ENCODE results near the gene TUBA4A. TPM values are rescaled to one million over a fixed set of nuclear protein-coding genes. Genes with fewer than 3 reads are reported as not detected.

The TUBA4A gene
- 35.0 TPM for total RNA-seq
- long read RNA-seq, transcript TUBA4A-201 (4 exons, 2,162 nt): major isoform, 11 of 32 reads
- long read RNA-seq, partial matches to known transcripts: 16 of 32 reads
- long read RNA-seq, other reads (novel, unspliced or antisense): 3 of 32 reads

DNA sequence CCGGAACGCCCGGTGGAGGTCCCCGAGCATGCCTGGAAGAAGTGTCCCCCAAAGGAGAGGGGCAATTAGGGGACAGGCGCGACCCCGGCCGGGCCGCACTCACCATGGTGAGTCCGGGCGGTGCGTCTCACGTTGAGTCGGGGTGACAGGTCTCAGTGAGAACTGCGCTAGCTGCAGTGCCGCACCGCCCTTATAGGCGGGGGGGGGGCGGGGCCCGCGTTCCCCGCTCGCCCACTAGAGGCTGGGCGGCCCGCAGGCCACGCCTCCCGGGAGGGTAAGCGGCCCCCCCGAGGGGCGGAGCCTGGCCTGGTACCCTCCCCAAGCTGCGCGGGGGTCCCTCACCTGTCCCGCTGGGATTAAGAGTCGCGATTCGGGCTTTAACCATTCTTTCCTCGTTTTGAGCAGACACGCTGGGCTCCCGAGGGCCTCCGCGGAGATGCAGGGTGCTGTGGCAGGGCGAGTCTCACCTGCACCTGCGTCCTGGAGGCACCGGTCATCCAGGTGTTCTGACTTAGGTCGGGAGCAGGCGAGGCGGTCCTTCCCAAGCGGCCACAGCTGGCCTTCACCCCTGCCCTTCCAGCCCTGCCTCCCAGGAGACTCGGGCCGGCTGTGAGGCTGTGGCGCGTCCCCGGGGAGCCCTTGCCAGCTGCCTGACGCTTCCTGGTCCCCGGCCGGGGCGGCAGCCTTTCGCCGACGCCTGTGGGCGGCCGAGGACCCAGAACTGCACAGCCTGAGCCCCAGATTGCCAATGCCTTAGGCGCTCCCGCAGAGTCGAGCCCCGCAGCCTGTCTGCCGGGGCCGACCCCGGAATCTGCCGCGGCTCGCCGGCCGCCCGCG lies at the start of gene TUBA4A:
TSS of gene TUBA4A (minus strand) at position 166 of the 837 bp plus-strand sequence. CDS start at position 106, 60 bp downstream.
- peak; percentile 94 for ATAC-seq
- intact Hi-C loops (cut with DNase I): no loop called here
- peak within 1 kb of the TSS; percentile 85 for H3K27ac ChIP-seq

DNA sequence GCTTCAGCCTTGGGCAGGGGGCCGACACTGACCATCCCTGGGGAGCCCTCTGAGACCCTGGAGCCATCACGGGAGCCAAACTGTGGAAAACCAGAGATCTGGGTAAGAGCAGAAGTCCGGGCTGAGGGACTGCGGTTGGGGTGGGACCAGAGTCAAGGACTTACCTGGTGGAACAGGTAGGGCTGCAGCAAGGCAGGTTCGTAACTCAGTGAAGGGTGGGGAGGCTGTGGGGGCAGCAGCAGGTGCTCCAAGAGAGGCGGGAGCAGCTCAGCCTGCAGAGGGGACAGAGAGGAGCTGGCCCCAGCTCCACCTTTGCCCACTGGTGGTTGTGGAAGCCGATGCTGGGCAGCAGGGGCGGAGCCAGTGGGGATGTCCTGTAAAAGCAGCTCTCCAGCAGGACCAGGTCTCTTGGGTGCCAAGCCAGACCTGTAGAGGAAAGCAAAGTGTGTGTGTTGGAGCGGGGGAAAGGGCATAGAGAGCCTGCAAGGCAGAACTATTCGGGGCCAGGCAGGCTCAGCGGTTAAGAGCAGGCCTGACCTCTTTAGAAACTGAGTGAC lies 48.8 kb upstream of the TUBA4A start:
- H3K27me3 ChIP-seq (ENCODE audit: low read depth): peaks cover 51% of the 10 kb centered on the region
- no peak for DNase-seq
- ATAC-seq: no peak
- no peaks in the 10 kb centered on the region for H3K36me3 ChIP-seq
- H3K4me3 ChIP-seq: no peak overlapping the region
- H3K4me1 ChIP-seq: peaks cover 7% of the 10 kb centered on the region
- TF ChIP-seq, protein P1, sequence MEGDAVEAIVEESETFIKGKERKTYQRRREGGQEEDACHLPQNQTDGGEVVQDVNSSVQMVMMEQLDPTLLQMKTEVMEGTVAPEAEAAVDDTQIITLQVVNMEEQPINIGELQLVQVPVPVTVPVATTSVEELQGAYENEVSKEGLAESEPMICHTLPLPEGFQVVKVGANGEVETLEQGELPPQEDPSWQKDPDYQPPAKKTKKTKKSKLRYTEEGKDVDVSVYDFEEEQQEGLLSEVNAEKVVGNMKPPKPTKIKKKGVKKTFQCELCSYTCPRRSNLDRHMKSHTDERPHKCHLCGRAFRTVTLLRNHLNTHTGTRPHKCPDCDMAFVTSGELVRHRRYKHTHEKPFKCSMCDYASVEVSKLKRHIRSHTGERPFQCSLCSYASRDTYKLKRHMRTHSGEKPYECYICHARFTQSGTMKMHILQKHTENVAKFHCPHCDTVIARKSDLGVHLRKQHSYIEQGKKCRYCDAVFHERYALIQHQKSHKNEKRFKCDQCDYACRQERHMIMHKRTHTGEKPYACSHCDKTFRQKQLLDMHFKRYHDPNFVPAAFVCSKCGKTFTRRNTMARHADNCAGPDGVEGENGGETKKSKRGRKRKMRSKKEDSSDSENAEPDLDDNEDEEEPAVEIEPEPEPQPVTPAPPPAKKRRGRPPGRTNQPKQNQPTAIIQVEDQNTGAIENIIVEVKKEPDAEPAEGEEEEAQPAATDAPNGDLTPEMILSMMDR (IDR thresholded peaks at IDR 0.05): no peak
- H3K9me3 ChIP-seq: no peaks in the 10 kb centered on the region
- intact Hi-C loops (cut with DNase I): no loop called here
- H3K27ac ChIP-seq: no peak overlapping the region

More for the DNA sequence above, at the start of gene TUBA4A:
- H3K36me3 ChIP-seq: peaks cover 9% of the 10 kb centered on the region
- H3K27me3 ChIP-seq (ENCODE audit: low read depth): no peaks in the 10 kb centered on the region
- peaks cover 45% of the 10 kb centered on the region for H3K4me1 ChIP-seq
- no peaks in the 10 kb centered on the region for H3K9me3 ChIP-seq
- peak; percentile 93 for DNase-seq
- H3K4me3 ChIP-seq: peak within 1 kb of the TSS; percentile 72
- TF ChIP-seq, protein P1 (IDR thresholded peaks at IDR 0.05): peak; percentile 14

DNA sequence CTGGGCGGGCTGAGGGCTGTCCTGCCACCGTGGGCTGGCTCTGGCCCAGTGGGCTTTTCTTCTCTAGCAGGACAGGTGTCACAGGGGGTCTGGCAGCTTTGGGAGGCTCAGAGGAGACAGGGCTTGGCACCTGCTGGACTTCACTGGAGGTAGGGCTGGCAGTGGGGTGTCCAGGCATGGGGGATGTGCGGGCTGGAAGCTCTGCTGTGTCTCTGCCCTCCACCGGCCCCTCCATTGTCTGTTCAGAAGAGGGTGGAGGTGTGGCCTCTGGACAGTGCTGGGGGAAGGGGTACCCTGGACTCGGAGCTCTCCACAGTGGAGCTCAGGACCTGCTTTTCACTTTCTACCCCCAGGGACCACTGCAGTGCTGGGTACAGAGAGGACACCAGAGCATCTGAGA lies 46.3 kb upstream of the TUBA4A start:
- intact Hi-C loops (cut with DNase I): no loop called here
- ATAC-seq (no peak), DNase-seq (no peak)
- H3K36me3 ChIP-seq: no peaks in the 10 kb centered on the region
- no peaks in the 10 kb centered on the region for H3K9me3 ChIP-seq
- no peak overlapping the region for H3K4me3 ChIP-seq
- peaks cover 34% of the 10 kb centered on the region for H3K27me3 ChIP-seq (ENCODE audit: low read depth)
- TF ChIP-seq, protein P1 (IDR thresholded peaks at IDR 0.05): no peak
- peaks cover 11% of the 10 kb centered on the region for H3K4me1 ChIP-seq
- H3K27ac ChIP-seq: no peak overlapping the region

DNA sequence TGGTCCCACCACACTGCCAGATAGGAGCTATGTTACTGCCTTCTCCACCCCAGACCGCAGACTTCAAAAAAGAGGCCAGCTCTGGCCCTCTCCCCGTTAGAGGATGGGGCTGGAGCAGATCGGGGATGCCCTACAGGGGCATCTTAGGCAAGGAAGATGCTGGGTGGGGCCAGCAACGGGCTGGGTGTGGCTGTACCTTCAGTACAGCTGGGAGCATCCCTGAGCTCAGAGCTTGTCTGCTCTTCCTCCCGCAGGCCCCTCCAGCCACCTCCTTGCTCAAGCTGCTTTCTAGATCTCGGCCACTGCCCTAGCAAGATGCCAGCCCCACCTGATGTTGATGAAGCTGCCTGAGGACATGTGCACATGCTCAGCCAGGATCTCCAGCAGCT lies 45.6 kb upstream of the TUBA4A start:
- no peaks in the 10 kb centered on the region for H3K9me3 ChIP-seq
- no peaks in the 10 kb centered on the region for H3K36me3 ChIP-seq
- TF ChIP-seq, protein P1 (IDR thresholded peaks at IDR 0.05): no peak
- DNase-seq (no peak), ATAC-seq (no peak)
- intact Hi-C loops (cut with DNase I): no loop called here
- no peak overlapping the region for H3K4me3 ChIP-seq
- peaks cover 15% of the 10 kb centered on the region for H3K4me1 ChIP-seq
- H3K27me3 ChIP-seq (ENCODE audit: low read depth): peaks cover 34% of the 10 kb centered on the region
- no peak overlapping the region for H3K27ac ChIP-seq

DNA sequence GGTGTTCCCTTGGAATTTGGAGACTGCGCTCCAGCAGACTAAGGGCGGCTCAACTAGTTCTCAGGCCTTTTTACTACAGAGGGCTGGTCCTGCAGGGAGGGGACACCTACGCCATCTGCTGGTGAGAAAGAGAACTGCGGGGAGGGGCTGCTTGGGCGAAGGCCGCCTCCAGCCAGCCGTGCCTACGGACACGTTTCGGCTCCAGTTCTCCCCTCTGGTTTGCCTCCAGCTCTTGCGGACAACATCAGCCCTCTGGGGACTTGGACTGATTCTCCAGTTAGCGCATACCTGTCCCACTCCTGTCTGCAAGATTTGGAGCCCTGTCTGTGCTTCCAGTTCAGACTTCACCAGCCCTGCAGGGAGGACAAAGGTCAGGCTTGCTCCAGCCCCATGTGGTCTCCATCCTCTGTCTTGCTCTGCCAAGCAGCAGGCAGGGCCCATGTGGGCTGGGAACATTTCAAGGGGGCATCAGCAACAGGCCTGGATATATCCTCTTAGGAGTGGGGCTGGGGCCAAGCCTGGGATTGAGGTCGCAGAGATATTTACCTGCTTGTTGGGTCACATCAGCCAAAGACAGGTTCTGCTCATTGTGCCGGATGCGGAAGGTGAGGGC lies 45.1 kb upstream of the TUBA4A start:
- Histone ChIP-seq H3K9me3 (no peaks in the 10 kb centered on the region), H3K27me3 (ENCODE audit: low read depth) (peaks cover 33% of the 10 kb centered on the region), H3K36me3 (no peaks in the 10 kb centered on the region), H3K4me3 (no peak overlapping the region), H3K4me1 (peaks cover 20% of the 10 kb centered on the region), H3K27ac (no peak overlapping the region)
- ATAC-seq (peak; percentile 80 to 84), DNase-seq (peak; percentile 89)
- intact Hi-C loops (cut with DNase I): no loop called here
- TF ChIP-seq, protein P1 (IDR thresholded peaks at IDR 0.05): peak; percentile 99
